ENCODE results near the gene RASGEF1B. TPM values are rescaled to one million over a fixed set of nuclear protein-coding genes. Genes with fewer than 3 reads are reported as not detected.

The RASGEF1B gene
- 1.1 TPM in 1 of 2 replicates, not detected in the other for total RNA-seq

GRCh38 chr4:81471588-81472280 lies at the start of gene RASGEF1B:
RASGEF1B (minus strand) TSS chr4:81471907; CDS start chr4:81459508, 12,399 bp downstream.

All from pericardium fibroblast (primary cell).